Fibroblast of skin of right biceps (primary cell): ENCODE data around the gene CGN.

ENCODE experiments used
- DNase-seq: peaks from one replicate; pipeline ENCODE4 v3.0.0-alpha.2; 2013

CGN gene

GRCh38 chr1:151562661-151563060 lies 51.5 kb downstream of the CGN start:
- no peak for DNase-seq

GRCh38 chr1:151563376-151563775 lies 52.2 kb downstream of the CGN start:
- no peak for DNase-seq

GRCh38 chr1:151565502-151566189 lies 54.5 kb downstream of the CGN start:
- no peak for DNase-seq

- DNase-seq, result no peak
These were observed 57.5 kb downstream of the CGN start for GRCh38 chr1:151568626-151569088.

GRCh38 chr1:151570819-151571218 lies 59.6 kb downstream of the CGN start:
- no peak for DNase-seq

- DNase-seq, result peak; percentile 79
These were observed 63.7 kb downstream of the CGN start for GRCh38 chr1:151574575-151575529.

GRCh38 chr1:151577173-151577572 lies 66.0 kb downstream of the CGN start:
- DNase-seq, result no peak

GRCh38 chr1:151578941-151579340 lies 67.8 kb downstream of the CGN start:
- no peak for DNase-seq

GRCh38 chr1:151579436-151580225 lies 68.4 kb downstream of the CGN start:
- DNase-seq, result peak; percentile 49

GRCh38 chr1:151581451-151581850 lies 70.3 kb downstream of the CGN start:
- DNase-seq, result no peak

GRCh38 chr1:151581921-151582320 lies 70.7 kb downstream of the CGN start:
- no peak for DNase-seq

GRCh38 chr1:151583796-151584195 lies 72.6 kb downstream of the CGN start:
- no peak for DNase-seq

- no peak for DNase-seq
These were observed 73.1 kb downstream of the CGN start for GRCh38 chr1:151584278-151584677.

GRCh38 chr1:151584780-151585179 lies 73.6 kb downstream of the CGN start:
- DNase-seq, result no peak

GRCh38 chr1:151585622-151586021 lies 74.4 kb downstream of the CGN start:
- peak; percentile 55 for DNase-seq
